ENCODE results near the gene ALK. TPM values are rescaled to one million over a fixed set of nuclear protein-coding genes. Genes with fewer than 3 reads are reported as not detected.

Gene ALK
- total RNA-seq, 2 donors from 2014 or later: 0.13 to 0.46 TPM

DNA sequence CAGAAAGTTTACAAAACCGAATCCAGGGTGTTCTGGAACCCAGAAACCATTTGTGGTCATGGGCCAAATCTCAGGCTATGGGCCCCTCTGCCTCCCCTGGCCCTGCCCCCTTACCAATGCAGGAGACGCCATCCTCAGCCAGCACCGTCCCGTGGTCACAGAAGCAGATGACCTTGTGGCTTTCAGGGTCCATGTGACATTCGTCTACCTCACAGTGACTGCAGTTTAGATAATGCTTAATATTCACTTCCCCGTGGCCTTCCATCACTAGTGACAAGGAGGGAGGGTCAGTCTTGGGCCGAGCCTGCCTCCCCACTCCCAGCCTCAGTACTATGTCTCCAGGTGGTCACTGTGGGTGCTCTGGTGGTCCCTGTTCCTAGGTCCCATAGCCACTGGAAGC is 694.6 kb downstream of the ALK start:
- Mint-ChIP-seq H3K36me3 (ENCODE audit: low read depth) (no peaks in the 10 kb centered on the region), H3K4me3 (no peak overlapping the region), H3K9me3 (no peaks in the 10 kb centered on the region), H3K27ac (no peak overlapping the region), H3K4me1 (no peaks in the 10 kb centered on the region), H3K27me3 (ENCODE audit: insufficient read depth) (peaks cover 13% of the 10 kb centered on the region)
- H3K27me3 ChIP-seq (ENCODE audit: control insufficient read depth, insufficient read depth, low read length, poor library complexity, severe bottlenecking): no peaks in the 10 kb centered on the region
- TF ChIP-seq, protein P1, sequence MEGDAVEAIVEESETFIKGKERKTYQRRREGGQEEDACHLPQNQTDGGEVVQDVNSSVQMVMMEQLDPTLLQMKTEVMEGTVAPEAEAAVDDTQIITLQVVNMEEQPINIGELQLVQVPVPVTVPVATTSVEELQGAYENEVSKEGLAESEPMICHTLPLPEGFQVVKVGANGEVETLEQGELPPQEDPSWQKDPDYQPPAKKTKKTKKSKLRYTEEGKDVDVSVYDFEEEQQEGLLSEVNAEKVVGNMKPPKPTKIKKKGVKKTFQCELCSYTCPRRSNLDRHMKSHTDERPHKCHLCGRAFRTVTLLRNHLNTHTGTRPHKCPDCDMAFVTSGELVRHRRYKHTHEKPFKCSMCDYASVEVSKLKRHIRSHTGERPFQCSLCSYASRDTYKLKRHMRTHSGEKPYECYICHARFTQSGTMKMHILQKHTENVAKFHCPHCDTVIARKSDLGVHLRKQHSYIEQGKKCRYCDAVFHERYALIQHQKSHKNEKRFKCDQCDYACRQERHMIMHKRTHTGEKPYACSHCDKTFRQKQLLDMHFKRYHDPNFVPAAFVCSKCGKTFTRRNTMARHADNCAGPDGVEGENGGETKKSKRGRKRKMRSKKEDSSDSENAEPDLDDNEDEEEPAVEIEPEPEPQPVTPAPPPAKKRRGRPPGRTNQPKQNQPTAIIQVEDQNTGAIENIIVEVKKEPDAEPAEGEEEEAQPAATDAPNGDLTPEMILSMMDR (conservative IDR thresholded peaks at IDR 0.05): no peak
- H3K4me1 ChIP-seq (ENCODE audit: control insufficient read depth, insufficient read depth, low read length): no peaks in the 10 kb centered on the region
- no peak overlapping the region for H3K9ac ChIP-seq (ENCODE audit: extremely low read depth, low read length, poor library complexity, severe bottlenecking)
- WGBS, 2 experiments (ENCODE audit: insufficient coverage in 1 of 2, insufficient read length in 1 of 2): 81 to 85% methylated on average over 5 to 7 of the region's 7 CpGs
- H3K36me3 ChIP-seq (ENCODE audit: control insufficient read depth, insufficient read depth, low read length): no peaks in the 10 kb centered on the region
- DNase-seq: no peak
- H3K27ac ChIP-seq (ENCODE audit: low read depth, low read length): no peak overlapping the region
- H3K9me3 ChIP-seq (ENCODE audit: control insufficient read depth, low read length): no peaks in the 10 kb centered on the region
- no peak overlapping the region for H3K4me3 ChIP-seq (ENCODE audit: low read length)

DNA sequence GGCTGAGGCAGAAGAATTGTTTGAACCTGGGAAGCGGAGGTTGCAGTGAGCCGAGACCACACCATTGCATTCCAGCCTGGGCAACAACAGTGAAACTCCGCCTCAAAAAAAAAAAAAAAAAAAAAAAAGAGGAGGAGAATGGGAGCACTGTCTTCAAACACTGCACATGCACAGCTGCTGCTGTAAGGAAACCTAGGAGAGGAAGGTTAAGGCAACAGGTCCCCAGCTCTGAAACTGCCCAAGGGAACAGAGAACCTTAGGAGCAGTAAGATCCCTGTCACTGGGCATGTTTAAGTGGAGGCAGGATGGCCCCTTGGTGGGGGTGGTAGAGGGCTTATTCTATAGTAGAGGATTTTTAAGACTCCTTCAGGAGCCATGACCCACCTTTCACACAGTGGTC is 695.0 kb downstream of the ALK start:
- TF ChIP-seq, protein P1 (conservative IDR thresholded peaks at IDR 0.05): no peak
- Histone ChIP-seq H3K9me3 (ENCODE audit: control insufficient read depth, low read length) (no peaks in the 10 kb centered on the region), H3K36me3 (ENCODE audit: control insufficient read depth, insufficient read depth, low read length) (no peaks in the 10 kb centered on the region), H3K27ac (ENCODE audit: low read depth, low read length) (no peak overlapping the region), H3K4me1 (ENCODE audit: control insufficient read depth, insufficient read depth, low read length) (no peaks in the 10 kb centered on the region), H3K9ac (ENCODE audit: extremely low read depth, low read length, poor library complexity, severe bottlenecking) (no peak overlapping the region), H3K27me3 (ENCODE audit: control insufficient read depth, insufficient read depth, low read length, poor library complexity, severe bottlenecking) (no peaks in the 10 kb centered on the region), H3K4me3 (ENCODE audit: low read length) (no peak overlapping the region)
- H3K9me3 Mint-ChIP-seq: no peaks in the 10 kb centered on the region
- 87 to 100% methylated on average over 1 to 3 of the region's 3 CpGs for WGBS, 2 experiments (ENCODE audit: insufficient coverage in 1 of 2, insufficient read length in 1 of 2)
- H3K4me3 Mint-ChIP-seq: no peak overlapping the region
- H3K27me3 Mint-ChIP-seq (ENCODE audit: insufficient read depth): peaks cover 13% of the 10 kb centered on the region
- H3K4me1 Mint-ChIP-seq: no peaks in the 10 kb centered on the region
- no peak overlapping the region for H3K27ac Mint-ChIP-seq
- DNase-seq: no peak
- no peaks in the 10 kb centered on the region for H3K36me3 Mint-ChIP-seq (ENCODE audit: low read depth)

DNA sequence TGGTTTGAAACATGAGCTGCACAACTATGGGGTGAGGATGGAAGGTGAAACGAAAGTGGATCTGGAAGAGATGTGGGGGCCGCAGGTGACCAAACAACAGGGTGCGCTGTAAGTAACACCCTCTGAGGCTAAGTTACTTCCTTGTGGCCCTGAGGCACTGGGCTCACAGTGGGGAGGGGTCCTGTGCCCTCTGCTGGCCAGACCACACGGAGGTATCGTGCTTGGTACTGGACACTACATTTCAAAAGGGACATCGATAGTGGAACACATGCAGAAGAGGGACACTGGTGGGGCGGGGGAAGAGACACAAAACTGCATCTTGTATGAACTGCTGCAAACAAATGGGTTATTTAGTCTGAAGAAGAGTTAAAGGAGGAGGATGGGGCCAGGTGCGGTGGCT is 695.6 kb downstream of the ALK start:
- 70 to 76% methylated on average over 7 to 8 of the region's 8 CpGs for WGBS, 2 experiments (ENCODE audit: insufficient coverage in 1 of 2, insufficient read length in 1 of 2)
- no peak overlapping the region for H3K4me3 Mint-ChIP-seq

More for the DNA sequence above, 695.6 kb downstream of the ALK start:
- no peaks in the 10 kb centered on the region for H3K4me1 ChIP-seq (ENCODE audit: control insufficient read depth, insufficient read depth, low read length)
- no peaks in the 10 kb centered on the region for H3K27me3 ChIP-seq (ENCODE audit: control insufficient read depth, insufficient read depth, low read length, poor library complexity, severe bottlenecking)
- peaks cover 4% of the 10 kb centered on the region for H3K4me1 Mint-ChIP-seq
- H3K27ac ChIP-seq (ENCODE audit: low read depth, low read length): no peak overlapping the region
- peaks cover 13% of the 10 kb centered on the region for H3K27me3 Mint-ChIP-seq (ENCODE audit: insufficient read depth)
- H3K9ac ChIP-seq (ENCODE audit: extremely low read depth, low read length, poor library complexity, severe bottlenecking): no peak overlapping the region
- TF ChIP-seq, protein P1 (conservative IDR thresholded peaks at IDR 0.05): peak; percentile 55
- no peaks in the 10 kb centered on the region for H3K36me3 Mint-ChIP-seq (ENCODE audit: low read depth)
- H3K36me3 ChIP-seq (ENCODE audit: control insufficient read depth, insufficient read depth, low read length): no peaks in the 10 kb centered on the region
- no peaks in the 10 kb centered on the region for H3K9me3 ChIP-seq (ENCODE audit: control insufficient read depth, low read length)
- H3K27ac Mint-ChIP-seq: no peak overlapping the region
- H3K4me3 ChIP-seq (ENCODE audit: low read length): no peak overlapping the region
- H3K9me3 Mint-ChIP-seq: no peaks in the 10 kb centered on the region
- no peak for DNase-seq
